Glomerular visceral epithelial cell (primary cell): ENCODE results near the gene WDR89.
"Not testable (repeated sequence)": the region's sequence is repeated elsewhere in the genome, so short reads cannot be mapped to it uniquely, and the experiment has no call there.

ENCODE experiments used
- DNase-seq: peaks from one replicate; pipeline ENCODE4 v3.0.0-alpha.2; 2016; ENCODE audit errors: extremely low spot score

The WDR89 gene

GRCh38 chr14:63654346-63654745, 12.7 kb upstream of the WDR89 start:
- DNase-seq, result no peak

GRCh38 chr14:63652406-63652805, 10.7 kb upstream of the WDR89 start:
- no peak for DNase-seq

GRCh38 chr14:63650256-63650952, 8.7 kb upstream of the WDR89 start:
- no peak for DNase-seq

DNA sequence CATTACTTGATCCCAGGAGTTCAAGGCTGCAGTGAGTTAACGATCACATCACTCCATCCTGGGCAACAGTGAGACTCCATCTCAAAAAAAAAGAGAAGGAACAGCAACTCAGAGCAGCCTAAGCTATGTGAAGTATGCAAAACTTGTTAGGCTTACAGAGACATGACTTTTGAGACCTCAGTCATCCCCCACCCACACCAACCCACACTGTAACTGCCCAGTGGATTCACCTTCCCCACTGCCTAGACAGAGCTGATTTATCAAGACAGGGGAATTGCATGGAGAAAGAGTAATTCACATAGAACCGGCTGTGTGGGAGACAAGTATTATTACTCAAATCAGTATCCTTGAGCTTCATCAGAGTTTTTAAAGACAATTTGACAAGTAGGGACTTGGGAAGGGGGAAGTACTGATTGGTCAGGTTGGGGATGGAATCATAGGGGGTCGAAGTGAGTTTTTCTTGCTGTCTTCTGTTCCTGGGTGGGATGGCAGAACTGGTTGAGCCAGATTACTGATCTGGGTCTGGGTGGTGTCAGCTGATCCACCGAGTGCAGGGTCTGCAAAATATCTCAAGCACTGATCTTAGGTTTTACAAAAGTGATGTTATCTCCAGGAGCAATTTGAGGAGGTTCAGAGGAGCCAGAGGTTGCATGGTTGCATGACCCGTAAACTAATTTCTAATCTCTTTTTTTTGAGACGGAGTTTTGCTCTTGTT, 6.2 kb upstream of the WDR89 start:
- DNase-seq, result no peak

DNA sequence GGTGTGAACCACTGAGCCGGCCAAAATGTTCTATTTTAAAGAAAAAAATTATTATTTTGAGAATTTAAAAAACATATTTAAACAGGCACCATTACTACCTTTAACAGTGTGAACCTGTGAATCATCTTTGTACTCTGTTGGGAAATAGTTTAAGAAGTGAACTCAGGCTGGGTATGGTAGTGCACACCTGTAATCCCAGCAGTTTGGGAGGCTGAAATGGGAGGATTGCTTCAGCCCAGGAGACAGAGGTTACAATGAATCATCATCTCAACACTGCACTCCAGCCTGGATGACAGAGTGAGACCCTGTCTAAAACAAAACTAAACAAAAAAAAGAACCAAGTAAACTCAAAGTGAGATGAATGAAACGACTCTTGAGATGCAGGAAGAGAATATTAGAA, 3.1 kb upstream of the WDR89 start:
- no peak for DNase-seq

DNA sequence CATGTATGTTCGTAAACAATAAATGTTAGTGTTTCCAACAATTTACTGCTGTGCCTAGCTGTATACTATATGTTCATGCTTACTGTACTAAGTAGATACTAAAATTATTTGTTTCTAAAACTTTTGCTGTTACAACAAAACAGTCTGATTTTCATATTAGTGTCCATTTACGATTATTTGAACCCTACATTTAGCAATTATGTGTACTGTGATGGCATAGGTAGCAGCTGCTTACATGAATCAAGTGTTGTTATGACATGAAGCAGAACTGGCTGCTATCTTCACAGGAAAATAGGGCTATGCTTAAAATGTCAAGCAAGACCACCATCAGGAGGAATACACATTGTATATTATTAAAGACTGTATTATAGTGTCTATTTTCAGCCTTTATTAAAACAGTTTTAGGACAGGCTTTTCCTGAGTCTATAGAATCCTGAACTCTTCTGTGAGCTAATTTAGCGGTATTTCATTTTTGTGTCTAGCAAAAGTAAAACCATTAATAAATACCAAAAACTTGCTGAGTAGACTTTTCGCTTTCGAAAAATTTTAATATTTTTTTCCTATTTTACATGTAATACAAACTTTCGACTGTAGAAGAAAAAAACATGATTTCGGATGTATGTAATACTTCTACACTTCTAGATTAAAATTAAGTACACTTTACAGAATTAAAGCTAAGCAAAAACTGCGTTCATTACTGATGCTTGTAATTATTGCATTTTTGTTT, 1.1 kb upstream of the WDR89 start:
- no peak for DNase-seq

GRCh38 chr14:63642229-63642611, 549 bp upstream of the WDR89 start:
- DNase-seq, result peak; percentile 90

- DNase-seq, result no peak
Observed at GRCh38 chr14:63638493-63638892, 3.2 kb downstream of the WDR89 start.

DNA sequence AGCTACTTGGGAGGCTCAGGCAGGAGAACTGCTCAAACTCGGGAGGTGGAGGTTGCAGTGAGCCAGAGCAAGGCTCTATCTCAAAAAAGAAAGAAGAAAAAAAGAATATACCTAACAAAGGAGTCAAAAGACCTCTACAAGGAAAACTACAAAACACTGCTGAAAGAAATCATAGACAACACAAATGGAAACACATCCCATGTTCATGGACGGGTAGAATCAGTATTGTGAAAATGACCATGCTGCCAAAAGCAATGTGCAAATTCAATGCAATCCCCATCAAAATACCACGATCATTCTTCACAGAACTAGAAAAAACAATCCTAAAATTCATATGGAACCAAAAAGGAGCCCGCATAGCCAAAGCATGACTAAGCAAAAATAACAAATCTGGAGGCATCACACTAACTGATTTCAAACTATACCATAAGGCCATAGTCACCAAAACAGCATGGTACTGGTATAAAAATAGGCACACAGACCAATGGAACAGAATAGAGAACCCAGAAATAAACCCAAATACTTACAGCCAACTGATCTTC, 5.5 kb downstream of the WDR89 start:
- not testable (repeated sequence) for DNase-seq

- DNase-seq, result no peak
Observed at GRCh38 chr14:63633801-63634200, 7.9 kb downstream of the WDR89 start.

- DNase-seq, result peak; percentile 18
Observed at GRCh38 chr14:63632932-63633514, 8.6 kb downstream of the WDR89 start.

DNA sequence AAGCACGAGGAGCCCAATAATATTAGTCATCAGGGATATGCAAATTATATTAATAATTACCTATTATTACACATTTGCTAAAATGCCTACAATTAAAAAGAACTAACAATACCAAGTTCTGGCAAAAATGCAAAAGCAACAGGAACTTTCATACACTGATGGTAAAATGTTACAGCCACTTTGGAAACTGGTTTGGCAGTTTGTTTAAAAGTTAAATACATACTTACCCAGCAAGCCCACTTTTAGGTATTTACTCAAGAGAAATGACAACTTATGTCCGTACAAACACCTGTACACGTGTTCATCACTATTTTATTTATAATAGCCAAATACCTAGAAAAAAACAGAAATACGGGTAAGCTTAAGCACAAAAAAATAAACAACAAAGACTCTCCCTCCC, 17.0 kb downstream of the WDR89 start:
- DNase-seq, result no peak

DNA sequence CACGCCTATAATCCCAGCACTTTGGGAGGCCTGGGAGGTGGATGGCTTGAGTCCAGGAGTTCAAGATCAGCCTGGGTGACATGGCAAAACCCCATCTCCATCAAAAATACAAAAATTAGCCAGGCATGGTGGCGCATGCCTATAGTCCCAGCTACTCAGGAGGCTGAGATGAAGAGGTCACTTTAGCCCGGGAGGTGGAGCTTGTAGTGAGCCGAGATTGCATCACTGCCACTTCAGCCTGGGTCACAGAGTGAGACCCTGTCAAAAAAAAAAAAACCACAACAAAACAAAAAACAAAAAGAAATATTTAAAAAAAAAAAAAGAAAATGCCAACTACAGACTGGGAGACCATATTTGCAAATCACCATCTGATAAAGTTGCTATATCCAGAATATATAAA, 17.5 kb downstream of the WDR89 start:
- no peak for DNase-seq

GRCh38 chr14:63621975-63622374, 19.7 kb downstream of the WDR89 start:
- not testable (repeated sequence) for DNase-seq

DNA sequence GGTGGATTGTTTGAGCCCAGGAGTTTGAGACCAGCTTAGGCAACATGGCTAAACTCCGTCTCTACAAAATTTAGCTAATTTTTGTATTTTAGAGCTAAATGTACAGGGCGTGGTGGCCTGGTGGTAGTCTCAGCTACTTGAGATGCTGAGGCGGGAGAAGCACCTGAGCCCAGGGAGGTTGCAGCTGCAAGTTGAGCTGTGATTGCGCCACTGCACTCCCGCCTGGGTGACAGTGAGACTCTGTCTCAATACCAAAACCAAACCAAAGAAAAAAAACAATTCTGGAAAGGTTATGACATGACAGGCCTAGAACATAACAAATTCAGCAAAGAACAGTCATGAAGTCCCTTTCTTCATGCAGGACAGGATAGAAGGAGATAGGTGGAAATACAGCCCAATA, 25.7 kb downstream of the WDR89 start:
- DNase-seq, result no peak

- DNase-seq, result no peak
Observed at GRCh38 chr14:63614679-63615363, 26.9 kb downstream of the WDR89 start.

DNA sequence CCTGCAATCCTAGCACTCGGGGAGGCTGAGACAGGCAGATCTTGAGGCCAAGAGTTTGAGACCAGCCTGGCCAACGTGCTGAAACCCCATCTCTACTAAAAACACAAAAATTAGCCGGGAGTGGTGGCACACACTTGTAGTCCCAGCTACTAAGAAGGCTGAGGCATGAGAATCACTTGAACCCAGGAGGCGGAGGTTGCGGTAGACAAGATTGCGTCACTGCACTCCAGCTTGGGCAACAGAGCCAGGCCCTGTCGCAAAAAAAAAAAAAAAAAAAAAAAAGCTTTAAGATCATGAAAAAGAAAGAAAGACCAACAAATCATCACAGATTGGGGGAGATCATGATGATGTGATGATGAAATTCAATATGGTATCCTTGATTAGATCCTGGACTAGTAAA, 30.6 kb downstream of the WDR89 start:
- no peak for DNase-seq

GRCh38 chr14:63605041-63605532, 36.6 kb downstream of the WDR89 start:
- DNase-seq, result peak; percentile 35

DNA sequence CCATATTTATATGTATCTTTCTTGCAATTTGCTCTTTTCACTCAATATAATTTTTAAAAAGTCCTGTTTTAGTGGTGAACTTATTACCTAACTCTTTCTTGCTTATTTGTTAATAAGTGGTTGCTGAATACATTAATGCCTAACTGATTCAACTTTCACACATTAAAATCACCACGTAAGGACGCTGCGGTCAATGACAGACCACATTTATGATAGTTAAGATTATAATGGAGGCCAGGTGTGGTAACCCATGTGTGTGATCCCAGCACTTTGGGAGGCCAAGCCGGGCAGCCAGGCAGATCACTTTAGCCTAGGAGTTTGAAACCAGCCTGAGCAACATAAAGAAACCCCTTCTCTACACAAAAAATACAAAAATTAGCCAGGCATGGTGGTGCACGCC, 37.0 kb downstream of the WDR89 start:
- peak; percentile 76 for DNase-seq

- DNase-seq, result peak; percentile 49
Observed at GRCh38 chr14:63603749-63604277, 37.9 kb downstream of the WDR89 start.

- DNase-seq, result no peak
Observed at GRCh38 chr14:63598807-63599206, 42.9 kb downstream of the WDR89 start.
